OCI-LY7 (cell line): ENCODE measurements around the gene TNXB.

ENCODE experiments used
- EZH2phosphoT487 ChIP-seq: fragments of 200-600 bp; sonication (generic); IDR thresholded peaks from 2 replicates; pipeline ENCODE4 v1.6.1; 2018; ENCODE audit warnings: low read depth, borderline replicate concordance, mild to moderate bottlenecking, mixed run types, antibody characterized with exemption, low read length, moderate library complexity, mixed read lengths
- TF ChIP-seq, protein P1 (sequence below): fragments of 200-600 bp; sonication (generic); conservative IDR thresholded peaks from 2 replicates; pipeline ENCODE4 v1.5.1; 2014; ENCODE audit warnings: mild to moderate bottlenecking, antibody characterized with exemption, low read length, moderate library complexity, mixed read lengths

DNA sequence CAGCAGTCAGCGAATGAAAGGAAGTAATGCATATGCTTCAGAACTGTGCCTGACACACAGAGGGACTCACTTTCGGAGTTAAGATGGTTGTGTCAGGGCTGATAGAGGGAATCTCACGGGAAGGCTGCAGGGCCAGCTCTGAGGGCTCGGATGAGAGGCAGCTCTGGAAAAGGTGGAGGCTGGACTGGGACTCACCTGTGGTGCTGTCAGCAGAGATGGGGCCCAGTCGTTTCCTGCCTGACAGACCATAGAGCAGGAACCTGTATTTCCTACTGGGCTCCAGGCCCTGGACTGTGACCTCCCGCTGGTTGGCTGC, 61.6 kb downstream of the TNXB start:
- TF ChIP-seq, protein P1, sequence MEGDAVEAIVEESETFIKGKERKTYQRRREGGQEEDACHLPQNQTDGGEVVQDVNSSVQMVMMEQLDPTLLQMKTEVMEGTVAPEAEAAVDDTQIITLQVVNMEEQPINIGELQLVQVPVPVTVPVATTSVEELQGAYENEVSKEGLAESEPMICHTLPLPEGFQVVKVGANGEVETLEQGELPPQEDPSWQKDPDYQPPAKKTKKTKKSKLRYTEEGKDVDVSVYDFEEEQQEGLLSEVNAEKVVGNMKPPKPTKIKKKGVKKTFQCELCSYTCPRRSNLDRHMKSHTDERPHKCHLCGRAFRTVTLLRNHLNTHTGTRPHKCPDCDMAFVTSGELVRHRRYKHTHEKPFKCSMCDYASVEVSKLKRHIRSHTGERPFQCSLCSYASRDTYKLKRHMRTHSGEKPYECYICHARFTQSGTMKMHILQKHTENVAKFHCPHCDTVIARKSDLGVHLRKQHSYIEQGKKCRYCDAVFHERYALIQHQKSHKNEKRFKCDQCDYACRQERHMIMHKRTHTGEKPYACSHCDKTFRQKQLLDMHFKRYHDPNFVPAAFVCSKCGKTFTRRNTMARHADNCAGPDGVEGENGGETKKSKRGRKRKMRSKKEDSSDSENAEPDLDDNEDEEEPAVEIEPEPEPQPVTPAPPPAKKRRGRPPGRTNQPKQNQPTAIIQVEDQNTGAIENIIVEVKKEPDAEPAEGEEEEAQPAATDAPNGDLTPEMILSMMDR = no peak
- no peak for TF ChIP-seq EZH2phosphoT487
